OCI-LY7 (cell line): ENCODE data around the gene LRRC72. TPM values are rescaled to one million over a fixed set of nuclear protein-coding genes. Genes with fewer than 3 reads are reported as not detected.

Experiments used
- BruUV-seq: library from RNA; stranded (reverse); fragments of 400-500 nt; replicated peaks from 2 replicates; lab custom pipeline; 2021; lab: Mats Ljungman, UMichigan
- CTCF ChIA-PET: fragments of 300-600 bp; sonication (Branson Sonifier 250); formaldehyde crosslinking; loops from one replicate; lab custom pipeline; 2022; ENCODE audit warnings: antibody characterized with exemption; ENCODE audit not compliant: unreplicated experiment; lab: Charles Lee
- POLR2A ChIA-PET: fragments of 300-600 bp; sonication (Branson Sonifier 250); formaldehyde crosslinking; loops from one replicate; lab custom pipeline; 2022; ENCODE audit warnings: antibody characterized with exemption; lab: Charles Lee
- DNase-seq: peaks from one replicate; pipeline ENCODE4 v3.0.0-alpha.2; 2015; ENCODE audit warnings: low spot score
- H2AFZ ChIP-seq: fragments of 200-600 bp; sonication (generic), shearing (Covaris generic); 2 replicates; pipeline ENCODE4 v1.6.1; 2014; ENCODE audit warnings: mild to moderate bottlenecking, antibody characterized with exemption, low read length, moderate library complexity
- H3K27ac ChIP-seq: fragments of 200-600 bp; sonication (generic); 2 replicates; pipeline ENCODE4 v1.5.1; 2014; ENCODE audit warnings: mixed run types, low read depth, mild to moderate bottlenecking, moderate library complexity, low read length, inconsistent platforms; ENCODE audit not compliant: poor library complexity, severe bottlenecking
- H3K36me3 ChIP-seq: fragments of 200-600 bp; sonication (generic); 2 replicates; pipeline ENCODE4 v1.6.1; 2014; ENCODE audit warnings: mild to moderate bottlenecking, antibody characterized with exemption, low read length, moderate library complexity, mixed read lengths; ENCODE audit not compliant: insufficient read depth
- H3K4me1 ChIP-seq: fragments of 200-600 bp; sonication (generic); 2 replicates; pipeline ENCODE4 v1.5.1; 2014; ENCODE audit warnings: mild to moderate bottlenecking, low read length; ENCODE audit not compliant: insufficient read depth, poor library complexity, severe bottlenecking
- H3K4me2 ChIP-seq: fragments of 200-600 bp; sonication (generic); 2 replicates; pipeline ENCODE4 v1.6.1; 2014; ENCODE audit warnings: mild to moderate bottlenecking, low read length
- H3K4me3 ChIP-seq: fragments of 200-600 bp; sonication (generic); 2 replicates; pipeline ENCODE4 v1.5.1; 2014; ENCODE audit warnings: mild to moderate bottlenecking, low read depth, low read length; ENCODE audit not compliant: poor library complexity, severe bottlenecking
- H3K79me2 ChIP-seq: fragments of 200-600 bp; sonication (generic); 2 replicates; pipeline ENCODE4 v1.6.1; 2016; ENCODE audit warnings: low read depth, mild to moderate bottlenecking, low read length, moderate library complexity, mixed read lengths; ENCODE audit not compliant: insufficient read depth
- H3K9me2 ChIP-seq: fragments of 200-600 bp; sonication (generic); 2 replicates; pipeline ENCODE4 v1.6.1; 2016; ENCODE audit warnings: mild to moderate bottlenecking, low read length, mixed read lengths; ENCODE audit not compliant: insufficient read depth
- H3K9me3 ChIP-seq: fragments of 200-600 bp; sonication (generic); 2 replicates; pipeline ENCODE4 v1.6.1; 2014; ENCODE audit warnings: mild to moderate bottlenecking, mixed run types, low read length, mixed read lengths
- H4K20me1 ChIP-seq: fragments of 200-600 bp; sonication (generic); 2 replicates; pipeline ENCODE4 v1.6.1; 2014; ENCODE audit warnings: mild to moderate bottlenecking, antibody characterized with exemption, low read length, moderate library complexity, mixed read lengths; ENCODE audit not compliant: insufficient read depth
- EZH2phosphoT487 ChIP-seq: fragments of 200-600 bp; sonication (generic); IDR thresholded peaks from 2 replicates; pipeline ENCODE4 v1.6.1; 2018; ENCODE audit warnings: low read depth, borderline replicate concordance, mild to moderate bottlenecking, mixed run types, antibody characterized with exemption, low read length, moderate library complexity, mixed read lengths
- intact Hi-C: fragments of 100-400 bp; cut with micrococcal nuclease; formaldehyde crosslinking; loops from one replicate; pipeline ENCODE4 v1.10.0; 2022; ENCODE audit not compliant: unreplicated experiment
- total RNA-seq, 2 experiments: library from RNA; depleted of rRNA in 1 of 2; stranded (reverse); fragments of >200 nt in 1 of 2; shearing (Covaris generic) in 1 of 2; gene quantifications; 2 replicates each; pipeline ENCODE4 v1.2.3, GENCODE V29; 2014 to 2022
- TF ChIP-seq, protein P1 (sequence below): fragments of 200-600 bp; sonication (generic); conservative IDR thresholded peaks from 2 replicates; pipeline ENCODE4 v1.5.1; 2014; ENCODE audit warnings: mild to moderate bottlenecking, antibody characterized with exemption, low read length, moderate library complexity, mixed read lengths

The LRRC72 gene
- total RNA-seq, 2 experiments from 2014 or later = not detected

DNA sequence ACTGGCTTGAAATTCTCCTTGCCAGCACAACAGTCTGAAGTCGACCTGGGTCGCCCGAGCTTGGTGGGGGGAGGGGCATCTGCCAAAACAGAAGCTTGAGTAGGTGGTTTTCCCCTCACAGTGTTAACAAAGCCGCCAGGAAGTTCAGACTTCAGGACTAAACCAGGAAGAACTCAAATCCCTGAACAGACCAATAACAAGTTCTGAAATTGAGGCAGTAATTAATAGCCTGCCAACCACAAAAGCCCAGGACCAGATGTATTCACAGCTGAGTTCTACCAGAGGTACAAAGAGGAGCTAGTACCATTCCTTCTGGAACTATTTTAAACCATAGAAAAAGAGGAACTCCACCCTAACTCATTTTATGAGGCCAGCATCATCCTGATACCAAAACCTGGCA is 45.3 kb downstream of the LRRC72 start:
- CTCF ChIA-PET = no interaction called here
- H3K4me3 ChIP-seq = no peak overlapping the region
- no peaks in the 10 kb centered on the region for H3K79me2 ChIP-seq
- no peaks in the 10 kb centered on the region for H3K9me2 ChIP-seq
- no peak for DNase-seq
- no peaks in the 10 kb centered on the region for H3K9me3 ChIP-seq
- no peaks in the 10 kb centered on the region for H4K20me1 ChIP-seq
- H3K4me2 ChIP-seq = no peak overlapping the region
- H3K27ac ChIP-seq = no peak overlapping the region
- BruUV-seq = no TSS peak
- no peaks in the 10 kb centered on the region for H3K36me3 ChIP-seq
- intact Hi-C loops = no loop called here
- POLR2A ChIA-PET = no interaction called here
- no peak overlapping the region for H2AFZ ChIP-seq
- H3K4me1 ChIP-seq = no peaks in the 10 kb centered on the region
- TF ChIP-seq, protein P1, sequence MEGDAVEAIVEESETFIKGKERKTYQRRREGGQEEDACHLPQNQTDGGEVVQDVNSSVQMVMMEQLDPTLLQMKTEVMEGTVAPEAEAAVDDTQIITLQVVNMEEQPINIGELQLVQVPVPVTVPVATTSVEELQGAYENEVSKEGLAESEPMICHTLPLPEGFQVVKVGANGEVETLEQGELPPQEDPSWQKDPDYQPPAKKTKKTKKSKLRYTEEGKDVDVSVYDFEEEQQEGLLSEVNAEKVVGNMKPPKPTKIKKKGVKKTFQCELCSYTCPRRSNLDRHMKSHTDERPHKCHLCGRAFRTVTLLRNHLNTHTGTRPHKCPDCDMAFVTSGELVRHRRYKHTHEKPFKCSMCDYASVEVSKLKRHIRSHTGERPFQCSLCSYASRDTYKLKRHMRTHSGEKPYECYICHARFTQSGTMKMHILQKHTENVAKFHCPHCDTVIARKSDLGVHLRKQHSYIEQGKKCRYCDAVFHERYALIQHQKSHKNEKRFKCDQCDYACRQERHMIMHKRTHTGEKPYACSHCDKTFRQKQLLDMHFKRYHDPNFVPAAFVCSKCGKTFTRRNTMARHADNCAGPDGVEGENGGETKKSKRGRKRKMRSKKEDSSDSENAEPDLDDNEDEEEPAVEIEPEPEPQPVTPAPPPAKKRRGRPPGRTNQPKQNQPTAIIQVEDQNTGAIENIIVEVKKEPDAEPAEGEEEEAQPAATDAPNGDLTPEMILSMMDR = no peak
- no peak for TF ChIP-seq EZH2phosphoT487

DNA sequence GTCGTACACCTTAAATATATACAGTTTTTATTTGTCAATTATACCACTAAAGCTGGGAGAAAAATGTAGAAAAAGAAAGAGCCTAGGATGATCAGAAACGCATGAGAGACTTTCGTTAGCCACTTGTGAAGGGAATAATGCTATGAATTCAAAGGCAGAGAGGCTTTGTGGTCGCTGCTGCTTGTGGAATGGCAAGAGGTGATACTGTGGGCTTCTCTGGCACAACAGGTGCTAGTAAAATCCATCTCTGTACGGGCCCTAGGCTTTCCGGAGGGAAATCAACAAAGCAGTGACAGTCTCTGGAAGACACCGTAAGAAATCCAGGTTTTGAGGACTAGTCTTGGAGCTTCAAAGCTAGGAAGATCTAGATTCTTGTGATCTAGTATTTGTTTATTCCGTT is 52.6 kb downstream of the LRRC72 start:
- Histone ChIP-seq H2AFZ (no peak overlapping the region), H3K36me3 (no peaks in the 10 kb centered on the region), H3K4me2 (no peak overlapping the region), H3K4me3 (no peak overlapping the region), H3K79me2 (no peaks in the 10 kb centered on the region), H3K4me1 (no peaks in the 10 kb centered on the region), H4K20me1 (no peaks in the 10 kb centered on the region), H3K27ac (no peak overlapping the region), H3K9me3 (no peaks in the 10 kb centered on the region), H3K9me2 (no peaks in the 10 kb centered on the region)
- BruUV-seq = no TSS peak
- POLR2A ChIA-PET = interaction anchor here (1.3 kb wide), 1 partner anchor 14 kb away, joined by 3 read pairs; no protein-coding TSS in a partner anchor
- DNase-seq = no peak
- TF ChIP-seq, protein P1 = no peak
- no peak for TF ChIP-seq EZH2phosphoT487
- CTCF ChIA-PET = no interaction called here
- intact Hi-C loops = no loop called here

DNA sequence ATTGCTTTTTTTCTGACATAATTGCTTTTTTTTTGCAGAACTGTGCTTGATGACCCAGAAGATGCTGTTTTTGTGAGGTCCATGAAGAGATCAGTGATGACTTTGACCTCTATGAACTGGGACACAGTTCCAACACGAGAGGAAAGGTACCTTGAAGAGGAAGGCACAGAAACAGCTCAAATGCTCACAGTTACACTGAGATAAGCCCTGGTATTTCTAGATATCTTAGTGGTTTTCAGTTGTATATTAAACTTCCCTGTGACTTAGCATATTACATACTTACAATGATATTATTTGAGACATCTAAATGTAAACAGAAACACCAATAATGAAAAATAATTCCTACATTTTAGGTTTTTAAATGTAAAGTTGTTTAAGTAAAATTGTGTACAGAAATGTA is 54.7 kb downstream of the LRRC72 start:
- Histone ChIP-seq H2AFZ (no peak overlapping the region), H3K9me2 (no peaks in the 10 kb centered on the region), H3K4me3 (no peak overlapping the region), H3K36me3 (no peaks in the 10 kb centered on the region), H3K79me2 (no peaks in the 10 kb centered on the region), H3K9me3 (no peaks in the 10 kb centered on the region), H3K27ac (no peak overlapping the region), H4K20me1 (no peaks in the 10 kb centered on the region), H3K4me1 (no peaks in the 10 kb centered on the region), H3K4me2 (no peak overlapping the region)
- BruUV-seq = no TSS peak
- DNase-seq = no peak
- TF ChIP-seq, protein P1 = no peak
- no peak for TF ChIP-seq EZH2phosphoT487
- ChIA-PET POLR2A (interaction anchor here (0.8 kb wide), 1 partner anchor 216 kb away, joined by 3 read pairs; no protein-coding TSS in a partner anchor), CTCF (no interaction called here)
- intact Hi-C loops = no loop called here
